ENCODE measurements around the gene NTM. TPM values are rescaled to one million over a fixed set of nuclear protein-coding genes. Genes with fewer than 3 reads are reported as not detected.

NTM gene
- total RNA-seq, 4 donors from 2014 or later, result 0.40 to 3.1 (median 2.1) TPM; not detected in 1

DNA sequence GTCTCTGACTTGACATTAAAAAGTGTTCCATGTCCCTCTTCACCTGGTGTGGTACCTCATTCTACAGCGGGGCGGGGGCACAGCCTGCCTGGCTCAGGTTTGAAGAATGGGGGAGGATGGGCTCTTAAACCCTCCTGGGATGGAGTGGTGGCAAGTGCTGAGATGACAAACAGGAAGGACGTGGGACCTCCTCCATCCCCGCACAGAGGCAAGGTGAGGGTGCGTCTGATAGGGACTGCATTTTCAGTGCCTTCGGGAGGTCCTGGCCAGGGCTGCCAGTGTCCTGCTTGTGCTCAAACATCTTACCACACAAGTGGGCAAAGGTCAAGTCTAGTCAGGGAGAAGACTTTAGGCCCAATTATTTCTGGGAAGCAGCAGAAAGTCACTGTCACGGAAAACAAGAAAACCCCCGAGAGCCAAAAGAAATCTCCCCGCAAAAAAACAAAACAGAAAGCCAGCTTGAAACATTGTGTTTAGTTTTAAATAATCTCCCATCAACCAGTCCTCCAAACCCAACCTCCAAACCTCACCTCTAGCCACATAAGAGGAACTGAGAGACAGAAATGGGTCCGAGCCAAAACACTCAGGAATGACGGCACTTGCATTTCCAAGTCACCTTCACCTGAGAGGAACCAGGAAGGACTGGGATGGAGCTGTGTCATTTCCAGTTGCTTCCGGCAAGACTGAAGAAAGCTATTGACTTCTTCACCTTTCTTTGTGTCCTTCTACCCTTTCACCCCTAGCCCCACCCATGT is 966.5 kb downstream of the NTM start:
- H3K4me1 ChIP-seq, result no peaks in the 10 kb centered on the region
- no peak for TF ChIP-seq EP300 (IDR thresholded peaks at IDR 0.05; ENCODE audit: low read depth)
- no peak for TF ChIP-seq POLR2A (IDR thresholded peaks at IDR 0.05)
- TF ChIP-seq POLR2AphosphoS5 (IDR thresholded peaks at IDR 0.05), result no peak
- no peak for TF ChIP-seq CTCF (IDR thresholded peaks at IDR 0.05)
- no peaks in the 10 kb centered on the region for H3K36me3 ChIP-seq
- no peaks in the 10 kb centered on the region for H3K27me3 ChIP-seq
- DNase-seq, result no peak
- no peak overlapping the region for H3K27ac ChIP-seq
- H3K4me3 ChIP-seq, result no peak overlapping the region
- 67 to 82% methylated on average over 2 to 12 of the region's 12 CpGs for WGBS, 2 donors (ENCODE audit: low coverage in 1 of 2)
- intact Hi-C loops (cut with DNase I; ENCODE audit: low total_unique reads), result no loop called here
- no peaks in the 10 kb centered on the region for H3K9me3 ChIP-seq
- in situ Hi-C loops (cut with MboI; ENCODE audit: low pct_ligation_motif_present in 1 of 4, low pct_unique_long_range_greater_than_20kb in 1 of 4, low sequenced_read_pairs in 3 of 4), result no loop called here

DNA sequence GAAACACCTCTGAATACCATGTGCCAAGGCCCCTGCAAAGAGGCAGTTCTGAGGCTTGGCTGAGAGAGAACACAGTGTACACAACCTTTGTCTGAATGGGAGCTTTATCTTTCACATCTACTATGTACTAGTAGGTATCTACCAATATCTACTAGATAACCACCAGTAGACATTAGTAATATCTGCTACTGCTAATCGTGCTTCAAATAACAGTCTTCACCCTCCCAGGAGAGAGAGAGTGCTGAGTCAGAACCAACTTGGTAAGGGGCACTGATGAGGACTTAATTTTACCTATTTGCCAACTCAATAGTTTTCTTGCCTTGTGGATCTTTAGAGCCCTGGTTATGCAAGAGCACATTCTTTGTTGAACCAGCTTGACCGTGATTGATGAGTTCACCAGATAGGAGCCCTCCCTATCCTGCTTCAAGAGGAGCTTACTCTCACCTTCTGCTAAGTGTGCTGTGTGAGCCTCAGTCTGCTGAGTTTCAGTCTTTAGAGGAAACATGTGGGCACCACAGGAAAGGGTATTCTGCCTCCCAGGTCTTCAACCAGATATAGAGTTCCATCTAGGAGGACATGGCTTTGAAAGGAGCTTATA is 967.5 kb downstream of the NTM start:
- in situ Hi-C loops (cut with MboI; ENCODE audit: low pct_ligation_motif_present in 1 of 4, low pct_unique_long_range_greater_than_20kb in 1 of 4, low sequenced_read_pairs in 3 of 4), result no loop called here
- Histone ChIP-seq H3K4me3 (no peak overlapping the region), H3K9me3 (no peaks in the 10 kb centered on the region), H3K27me3 (peaks cover 2% of the 10 kb centered on the region), H3K27ac (no peak overlapping the region), H3K36me3 (no peaks in the 10 kb centered on the region), H3K4me1 (no peaks in the 10 kb centered on the region)
- intact Hi-C loops (cut with DNase I; ENCODE audit: low total_unique reads), result no loop called here
- no peak for DNase-seq
- WGBS, 2 donors (ENCODE audit: low coverage in 1 of 2), result 53 to 60% methylated on average over 1 to 2 of the region's 2 CpGs
- no peak for TF ChIP-seq CTCF (IDR thresholded peaks at IDR 0.05)
- no peak for TF ChIP-seq EP300 (IDR thresholded peaks at IDR 0.05; ENCODE audit: low read depth)
- no peak for TF ChIP-seq POLR2AphosphoS5 (IDR thresholded peaks at IDR 0.05)
- TF ChIP-seq POLR2A (IDR thresholded peaks at IDR 0.05), result no peak

DNA sequence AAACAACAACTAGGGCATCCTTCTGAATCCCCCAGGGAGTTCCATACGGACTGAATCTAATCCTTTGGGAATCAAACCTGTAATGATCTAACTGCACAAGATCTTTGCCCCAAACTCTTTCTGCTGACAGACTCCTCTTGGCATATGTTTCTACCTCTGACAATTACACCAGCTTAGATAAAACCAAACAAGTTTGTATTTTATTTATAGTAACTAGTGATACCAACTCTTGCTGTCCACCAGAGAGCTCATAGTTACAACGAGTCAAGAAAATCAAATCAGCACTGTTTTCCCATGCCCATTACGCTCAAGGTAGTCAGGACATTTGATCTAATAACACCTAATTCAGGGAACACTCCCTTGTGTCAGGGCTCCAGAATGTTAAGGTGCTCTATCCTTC is 972.0 kb downstream of the NTM start:
- DNase-seq, result no peak
- in situ Hi-C loops (cut with MboI; ENCODE audit: low pct_ligation_motif_present in 1 of 4, low pct_unique_long_range_greater_than_20kb in 1 of 4, low sequenced_read_pairs in 3 of 4), result no loop called here
- WGBS, 2 donors (ENCODE audit: low coverage in 1 of 2), result 65 to 75% methylated on average over 2 to 3 of the region's 3 CpGs
- Histone ChIP-seq H3K9me3 (no peaks in the 10 kb centered on the region), H3K4me1 (no peaks in the 10 kb centered on the region), H3K27me3 (peaks cover 9% of the 10 kb centered on the region), H3K36me3 (no peaks in the 10 kb centered on the region), H3K27ac (no peak overlapping the region), H3K4me3 (no peak overlapping the region)
- TF ChIP-seq POLR2A (IDR thresholded peaks at IDR 0.05), result no peak
- TF ChIP-seq EP300 (IDR thresholded peaks at IDR 0.05; ENCODE audit: low read depth), result no peak
- no peak for TF ChIP-seq CTCF (IDR thresholded peaks at IDR 0.05)
- TF ChIP-seq POLR2AphosphoS5 (IDR thresholded peaks at IDR 0.05), result no peak
- intact Hi-C loops (cut with DNase I; ENCODE audit: low total_unique reads), result no loop called here

GRCh38 chr11:132343445-132344175 is 973.2 kb downstream of the NTM start:
- TF ChIP-seq POLR2A (IDR thresholded peaks at IDR 0.05) (no peak), POLR2AphosphoS5 (IDR thresholded peaks at IDR 0.05) (no peak), CTCF (IDR thresholded peaks at IDR 0.05) (no peak), EP300 (IDR thresholded peaks at IDR 0.05; ENCODE audit: low read depth) (no peak)
- Histone ChIP-seq H3K9me3 (no peaks in the 10 kb centered on the region), H3K27ac (no peak overlapping the region), H3K27me3 (peaks cover 9% of the 10 kb centered on the region), H3K4me3 (no peak overlapping the region), H3K4me1 (no peaks in the 10 kb centered on the region), H3K36me3 (no peaks in the 10 kb centered on the region)
- 48 to 70% methylated on average over 2 to 5 of the region's 5 CpGs for WGBS, 2 donors (ENCODE audit: low coverage in 1 of 2)
- in situ Hi-C loops (cut with MboI; ENCODE audit: low pct_ligation_motif_present in 1 of 4, low pct_unique_long_range_greater_than_20kb in 1 of 4, low sequenced_read_pairs in 3 of 4) (no loop called here), intact Hi-C loops (cut with DNase I; ENCODE audit: low total_unique reads) (no loop called here)
- DNase-seq, result no peak

Measured in transverse colon (tissue), 4 donors.